Mesenchymal stem cell (in vitro differentiated cells and primary cell): Measurements from ENCODE around the gene ZFP64.
"Not testable (repeated sequence)": the region's sequence is repeated elsewhere in the genome, so short reads cannot be mapped to it uniquely, and the experiment has no call there.

Experiments used
- DNase-seq: peaks from one replicate; pipeline ENCODE4 v3.0.0-alpha.2; 2013
- H2AFZ ChIP-seq: one replicate; pipeline ENCODE4 v1.6.1; 2013; ENCODE audit warnings: low read depth, mild to moderate bottlenecking, control low read depth, inconsistent platforms, low read length, moderate library complexity
- H2AK5ac ChIP-seq: 2 replicates; pipeline ENCODE4 v1.6.1; 2013; ENCODE audit warnings: low read length, moderate library complexity, mild to moderate bottlenecking, inconsistent platforms; ENCODE audit not compliant: severe bottlenecking
- H2BK120ac ChIP-seq: one replicate; pipeline ENCODE4 v1.6.1; 2013; ENCODE audit warnings: low read depth, mild to moderate bottlenecking, inconsistent platforms, low read length, moderate library complexity
- H2BK12ac ChIP-seq, 2 experiments: one replicate each; pipeline ENCODE4 v1.6.1; 2013; ENCODE audit warnings: inconsistent platforms in 2 of 2, low read length in 2 of 2, mild to moderate bottlenecking in 2 of 2, moderate library complexity in 2 of 2, control low read depth in 1 of 2
- H2BK15ac ChIP-seq: one replicate; pipeline ENCODE4 v1.6.1; 2013; ENCODE audit warnings: mild to moderate bottlenecking, low read depth, inconsistent platforms; ENCODE audit not compliant: poor library complexity, severe bottlenecking
- H2BK5ac ChIP-seq: 2 replicates; pipeline ENCODE4 v1.6.1; 2013; ENCODE audit warnings: low read depth, mild to moderate bottlenecking, low read length, control low read depth, inconsistent platforms; ENCODE audit not compliant: poor library complexity, severe bottlenecking
- H3K14ac ChIP-seq, 2 experiments: one replicate each; pipeline ENCODE4 v1.6.1; 2013; ENCODE audit warnings: inconsistent platforms in 2 of 2, low read length in 2 of 2, control low read depth in 1 of 2, mild to moderate bottlenecking in 1 of 2, moderate library complexity in 1 of 2
- H3K18ac ChIP-seq, 2 experiments: one replicate each; pipeline ENCODE4 v1.6.1; 2013; ENCODE audit warnings: inconsistent platforms in 2 of 2, low read length in 2 of 2, control low read depth in 1 of 2, low read depth in 1 of 2, mild to moderate bottlenecking in 1 of 2
- H3K23ac ChIP-seq, 2 experiments: one replicate each; pipeline ENCODE4 v1.6.1; 2013; ENCODE audit warnings: inconsistent platforms in 2 of 2, low read length in 2 of 2, mild to moderate bottlenecking in 2 of 2, moderate library complexity in 2 of 2, control low read depth in 1 of 2
- H3K27ac ChIP-seq: 2 replicates; pipeline ENCODE4 v1.5.1; 2013; ENCODE audit warnings: mild to moderate bottlenecking, moderate library complexity, low read length, control low read depth, inconsistent platforms; ENCODE audit not compliant: poor library complexity, severe bottlenecking
- H3K27me3 ChIP-seq, 2 experiments: 2 replicates each; pipeline versions ENCODE4 v1.6.1 to v1.7.0; 2013; ENCODE audit warnings: low read length in 2 of 2, mild to moderate bottlenecking in 2 of 2, moderate library complexity in 2 of 2, control low read depth in 1 of 2, inconsistent platforms in 1 of 2; ENCODE audit not compliant: control insufficient read depth in 1 of 2, insufficient read depth in 1 of 2
- H3K36me3 ChIP-seq, 2 experiments: 2 replicates each; pipeline versions ENCODE4 v1.6.1 to v1.7.0; 2013; ENCODE audit warnings: low read length in 2 of 2, control low read depth in 1 of 2, inconsistent platforms in 1 of 2, low read depth in 1 of 2, mild to moderate bottlenecking in 1 of 2; ENCODE audit not compliant: insufficient read depth in 2 of 2, control insufficient read depth in 1 of 2
- H3K4ac ChIP-seq, 2 experiments: one replicate each; pipeline ENCODE4 v1.6.1; 2013; ENCODE audit warnings: inconsistent platforms in 2 of 2, low read length in 2 of 2, mild to moderate bottlenecking in 2 of 2, moderate library complexity in 2 of 2, control low read depth in 1 of 2, low read depth in 1 of 2
- H3K4me1 ChIP-seq: 2 replicates; pipeline ENCODE4 v1.6.1; 2013; ENCODE audit warnings: low read depth, low read length, control low read depth; ENCODE audit not compliant: control insufficient read depth, insufficient read depth
- H3K4me2 ChIP-seq: 2 replicates; pipeline ENCODE4 v1.6.1; 2013; ENCODE audit warnings: low read length, mild to moderate bottlenecking, inconsistent platforms; ENCODE audit not compliant: poor library complexity, severe bottlenecking
- H3K4me3 ChIP-seq, 2 experiments: 2 replicates each; pipeline versions ENCODE4 v1.5.1 to v1.7.0; 2013; ENCODE audit warnings: low read length in 2 of 2, mild to moderate bottlenecking in 2 of 2, control low read depth in 1 of 2, low read depth in 1 of 2; ENCODE audit not compliant: insufficient read depth in 1 of 2
- H3K79me1 ChIP-seq: replicated peaks from 2 replicates; pipeline ENCODE4 v1.6.1; 2013; ENCODE audit warnings: mild to moderate bottlenecking, control low read depth, low read length, inconsistent platforms; ENCODE audit not compliant: poor library complexity, severe bottlenecking
- H3K9ac ChIP-seq: 2 replicates; pipeline ENCODE4 v1.7.0; 2013; ENCODE audit warnings: mild to moderate bottlenecking, low read length, moderate library complexity
- H3K9me3 ChIP-seq: 2 replicates; pipeline ENCODE4 v1.7.0; 2013; ENCODE audit warnings: mild to moderate bottlenecking, low read length; ENCODE audit not compliant: control insufficient read depth
- H4K8ac ChIP-seq: one replicate; pipeline ENCODE4 v1.6.1; 2013; ENCODE audit warnings: inconsistent platforms, mild to moderate bottlenecking, low read length, moderate library complexity
- H4K91ac ChIP-seq: one replicate; pipeline ENCODE4 v1.6.1; 2013; ENCODE audit warnings: mild to moderate bottlenecking, low read length, inconsistent platforms
- WGBS: methylation state at CpG from one replicate; pipeline ENCODE4 v1.1.7; 2013; ENCODE audit warnings: mixed read lengths; 5-methylcytosine and 5-hydroxymethylcytosine counted together

Gene ZFP64

GRCh38 chr20:52142757-52143156 lies 48.8 kb downstream of the ZFP64 start:
- Histone ChIP-seq H3K14ac (no peak overlapping the region), H3K4me1 (no peaks in the 10 kb centered on the region), H3K27ac (no peak overlapping the region), H2BK15ac (no peak overlapping the region), H3K23ac (no peak overlapping the region), H3K18ac (no peak overlapping the region), H3K36me3 (no peaks in the 10 kb centered on the region), H3K4ac (no peak overlapping the region), H2BK12ac (no peak overlapping the region), H3K9ac (no peak overlapping the region), H2BK120ac (no peak overlapping the region), H4K91ac (no peak overlapping the region), H2BK5ac (no peak overlapping the region), H3K4me3 (no peak overlapping the region), H3K4me2 (no peak overlapping the region), H4K8ac (no peak overlapping the region), H3K9me3 (peaks cover 6% of the 10 kb centered on the region), H3K27me3 (no peaks in the 10 kb centered on the region), H2AFZ (no peak overlapping the region), H2AK5ac (no peak overlapping the region), H3K79me1 (no peaks in the 10 kb centered on the region)
- no peak for DNase-seq
- no CpG with 5 or more reads among the region's 2 CpGs for WGBS

- DNase-seq, result no peak
- 99% methylated on average over 5 of the region's 5 CpGs for WGBS
Observed at GRCh38 chr20:52139986-52140385, 51.6 kb downstream of the ZFP64 start.

GRCh38 chr20:52137850-52138249 lies 53.7 kb downstream of the ZFP64 start:
- Histone ChIP-seq H3K9me3 (peaks cover 6% of the 10 kb centered on the region), H3K4me2 (no peak overlapping the region), H2BK15ac (no peak overlapping the region), H3K27ac (no peak overlapping the region), H3K9ac (no peak overlapping the region), H2BK12ac (no peak overlapping the region), H3K18ac (no peak overlapping the region), H3K4ac (no peak overlapping the region), H2BK5ac (no peak overlapping the region), H3K4me3 (no peak overlapping the region), H3K36me3 (no peaks in the 10 kb centered on the region), H3K27me3 (no peaks in the 10 kb centered on the region), H2BK120ac (no peak overlapping the region), H2AFZ (no peak overlapping the region), H3K4me1 (no peaks in the 10 kb centered on the region), H3K23ac (no peak overlapping the region), H4K91ac (no peak overlapping the region), H3K79me1 (peaks cover 2% of the 10 kb centered on the region), H3K14ac (no peak overlapping the region), H4K8ac (no peak overlapping the region), H2AK5ac (no peak overlapping the region)
- no CpG with 5 or more reads among the region's 4 CpGs for WGBS
- DNase-seq, result no peak

More at GRCh38 chr20:52139986-52140385, 51.6 kb downstream of the ZFP64 start:
- H2AFZ ChIP-seq, result no peak overlapping the region
- no peak overlapping the region for H3K14ac ChIP-seq
- H3K9me3 ChIP-seq, result peaks cover 6% of the 10 kb centered on the region
- H3K4me1 ChIP-seq, result no peaks in the 10 kb centered on the region
- H3K18ac ChIP-seq, result no peak overlapping the region
- H4K91ac ChIP-seq, result no peak overlapping the region
- no peak overlapping the region for H4K8ac ChIP-seq
- no peak overlapping the region for H3K9ac ChIP-seq
- no peak overlapping the region for H2BK12ac ChIP-seq
- H3K36me3 ChIP-seq, result no peaks in the 10 kb centered on the region
- H2BK120ac ChIP-seq, result no peak overlapping the region
- no peaks in the 10 kb centered on the region for H3K27me3 ChIP-seq
- no peak overlapping the region for H2AK5ac ChIP-seq
- no peak overlapping the region for H2BK15ac ChIP-seq
- H3K23ac ChIP-seq, result no peak overlapping the region
- no peak overlapping the region for H3K27ac ChIP-seq
- H3K79me1 ChIP-seq, result no peaks in the 10 kb centered on the region
- no peak overlapping the region for H3K4me3 ChIP-seq
- no peak overlapping the region for H2BK5ac ChIP-seq
- no peak overlapping the region for H3K4ac ChIP-seq
- no peak overlapping the region for H3K4me2 ChIP-seq

GRCh38 chr20:52133714-52134113 lies 57.9 kb downstream of the ZFP64 start:
- H3K9me3 ChIP-seq, result peaks cover 11% of the 10 kb centered on the region
- H3K14ac ChIP-seq, H4K91ac ChIP-seq, H4K8ac ChIP-seq, H3K4me1 ChIP-seq, H2BK12ac ChIP-seq, H2AFZ ChIP-seq, H2BK120ac ChIP-seq, H3K27ac ChIP-seq, H3K79me1 ChIP-seq, H3K23ac ChIP-seq, H3K36me3 ChIP-seq, H3K4me3 ChIP-seq, H3K18ac ChIP-seq, H3K4ac ChIP-seq, H2BK5ac ChIP-seq, H3K4me2 ChIP-seq, H2BK15ac ChIP-seq, H3K9ac ChIP-seq, H3K27me3 ChIP-seq, H2AK5ac ChIP-seq: not testable (repeated sequence)
- WGBS, result 68% methylated on average over 2 of the region's 2 CpGs
- peak; percentile 16 for DNase-seq
